Ovary (tissue), 3 donors: ENCODE results near the gene LYRM7.

Experiments
- CTCF ChIP-seq, 3 donors: fragments of 450-650 bp in 2 of 3; fragments of 200-600 bp in 1 of 3; IDR thresholded peaks; one replicate each; pipeline versions ENCODE4 v1.5.1 to v1.8.0; 2016 to 2022; ENCODE audit warnings: antibody characterized with exemption in 3 of 3, mild to moderate bottlenecking in 1 of 3
- EP300 ChIP-seq: sonication (generic); formaldehyde crosslinking; IDR thresholded peaks from one replicate; pipeline ENCODE4 v1.6.1; 2017; ENCODE audit warnings: antibody characterized with exemption
- POLR2A ChIP-seq: fragments of 450-650 bp; IDR thresholded peaks from one replicate; pipeline ENCODE4 v1.6.1; 2017; ENCODE audit warnings: antibody characterized with exemption, mild to moderate bottlenecking, moderate library complexity
- donor health status: DM: no; HTN: no; CAD: no.

- TF ChIP-seq CTCF (IDR thresholded peaks at IDR 0.05), result no peak
- no peak for TF ChIP-seq POLR2A
- TF ChIP-seq EP300, result no peak
These were observed 29.8 kb downstream of the LYRM7 start for GRCh38 chr5:131200560-131200959.
